Testis (tissue), 2 donors: ENCODE data around the gene BMP7.

ENCODE experiments used
- POLR2A ChIP-seq: fragments of 450-650 bp; IDR thresholded peaks from one replicate; pipeline ENCODE4 v1.6.1; 2017; ENCODE audit warnings: antibody characterized with exemption, mild to moderate bottlenecking, moderate library complexity
- TF ChIP-seq, protein P1 (sequence below), 3 experiments: fragments of 450-650 bp in 2 of 3; fragments of 200-600 bp in 1 of 3; sonication (generic) in 1 of 3; IDR thresholded peaks; one replicate each; pipeline ENCODE4 v1.5.1; 2016 to 2019; ENCODE audit warnings: antibody characterized with exemption in 3 of 3, mild to moderate bottlenecking in 2 of 3, moderate library complexity in 1 of 3

DNA sequence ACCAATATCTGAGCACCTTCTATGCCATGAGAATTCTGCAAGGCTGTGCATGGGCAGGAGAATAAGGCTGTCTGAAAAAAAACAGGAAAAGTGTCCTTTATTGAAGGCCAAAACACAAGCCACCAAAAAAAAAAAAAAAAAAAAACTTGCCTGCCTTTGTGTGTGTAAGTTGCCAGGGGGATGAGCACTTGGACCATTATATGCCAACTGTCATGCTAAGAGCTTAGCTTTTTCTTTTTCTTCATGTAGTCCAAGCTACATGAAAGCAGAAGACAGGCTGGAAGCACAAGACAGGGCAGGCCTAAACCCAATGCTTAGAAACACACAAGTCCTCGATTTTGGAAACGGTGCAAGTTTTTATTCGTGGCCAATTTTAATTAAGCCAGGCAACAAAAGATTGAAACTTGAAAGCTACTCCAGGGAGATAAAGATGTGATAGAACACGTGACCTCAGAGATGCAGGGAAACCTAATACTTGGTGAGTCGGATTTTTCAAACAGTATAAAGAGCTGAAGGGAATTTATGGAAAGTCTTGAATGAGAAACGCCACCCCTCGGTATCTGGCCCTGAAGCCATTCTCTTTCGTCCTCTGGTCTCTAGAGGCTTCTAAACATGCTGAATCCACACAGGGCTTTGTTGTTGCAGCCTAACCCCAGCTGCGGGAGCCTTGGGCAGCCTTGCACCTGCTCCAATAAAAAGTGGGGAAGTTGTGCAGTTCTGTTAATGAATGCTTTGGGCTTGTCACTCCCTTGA is 8.6 kb downstream of the BMP7 start:
- TF ChIP-seq, protein P1, sequence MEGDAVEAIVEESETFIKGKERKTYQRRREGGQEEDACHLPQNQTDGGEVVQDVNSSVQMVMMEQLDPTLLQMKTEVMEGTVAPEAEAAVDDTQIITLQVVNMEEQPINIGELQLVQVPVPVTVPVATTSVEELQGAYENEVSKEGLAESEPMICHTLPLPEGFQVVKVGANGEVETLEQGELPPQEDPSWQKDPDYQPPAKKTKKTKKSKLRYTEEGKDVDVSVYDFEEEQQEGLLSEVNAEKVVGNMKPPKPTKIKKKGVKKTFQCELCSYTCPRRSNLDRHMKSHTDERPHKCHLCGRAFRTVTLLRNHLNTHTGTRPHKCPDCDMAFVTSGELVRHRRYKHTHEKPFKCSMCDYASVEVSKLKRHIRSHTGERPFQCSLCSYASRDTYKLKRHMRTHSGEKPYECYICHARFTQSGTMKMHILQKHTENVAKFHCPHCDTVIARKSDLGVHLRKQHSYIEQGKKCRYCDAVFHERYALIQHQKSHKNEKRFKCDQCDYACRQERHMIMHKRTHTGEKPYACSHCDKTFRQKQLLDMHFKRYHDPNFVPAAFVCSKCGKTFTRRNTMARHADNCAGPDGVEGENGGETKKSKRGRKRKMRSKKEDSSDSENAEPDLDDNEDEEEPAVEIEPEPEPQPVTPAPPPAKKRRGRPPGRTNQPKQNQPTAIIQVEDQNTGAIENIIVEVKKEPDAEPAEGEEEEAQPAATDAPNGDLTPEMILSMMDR (IDR thresholded peaks at IDR 0.05), result no peak
- no peak for TF ChIP-seq POLR2A
